K562 (cell line): ENCODE measurements around the gene RTL10. TPM values are rescaled to one million over a fixed set of nuclear protein-coding genes. Genes with fewer than 3 reads are reported as not detected.

Source experiments
- EP400 ChIP-seq: fragments of 450-650 bp; IDR thresholded peaks from 2 replicates; pipeline ENCODE4 v1.6.1; 2017; ENCODE audit warnings: antibody characterized with exemption, mild to moderate bottlenecking, moderate library complexity
- ERF ChIP-seq: fragments of 450-650 bp; formaldehyde crosslinking; IDR thresholded peaks from 2 replicates; pipeline ENCODE4 v1.4.0; 2020; ENCODE audit warnings: mild to moderate bottlenecking, mixed read lengths
- KAT8 ChIP-seq: fragments of 450-650 bp; IDR thresholded peaks from 2 replicates; pipeline ENCODE4 v1.6.1; 2016; ENCODE audit warnings: low read depth, mild to moderate bottlenecking
- KLF16 ChIP-seq: IDR thresholded peaks from 2 replicates; pipeline ENCODE4 v1.6.1; 2016; ENCODE audit warnings: antibody characterized with exemption
- L3MBTL2 ChIP-seq: fragments of 450-650 bp; IDR thresholded peaks from 2 replicates; pipeline ENCODE4 v1.6.1; 2016; ENCODE audit warnings: mild to moderate bottlenecking, moderate library complexity
- MGA ChIP-seq: fragments of 450-650 bp; IDR thresholded peaks from 2 replicates; pipeline ENCODE4 v1.6.1; 2016; ENCODE audit warnings: mild to moderate bottlenecking, moderate library complexity
- RCOR1 ChIP-seq, 2 experiments: IDR thresholded peaks; 2 replicates each; pipeline ENCODE4 v1.6.1; 2012; ENCODE audit warnings: low read depth in 2 of 2, low read length in 2 of 2, borderline replicate concordance in 1 of 2, improper control_type of control experiment in 1 of 2
- SMARCA4 ChIP-seq: fragments of 450-650 bp; IDR thresholded peaks from 2 replicates; pipeline ENCODE4 v1.6.1; 2016
- TEAD2 ChIP-seq: fragments of 450-650 bp; IDR thresholded peaks from 2 replicates; pipeline ENCODE4 v1.6.1; 2016; ENCODE audit warnings: missing genetic modification characterization, control low read depth, missing compliant biosample characterization
- THRB ChIP-seq: fragments of 450-650 bp; formaldehyde crosslinking; conservative IDR thresholded peaks from 2 replicates; pipeline ENCODE4 v1.4.0; 2022; ENCODE audit warnings: mild to moderate bottlenecking, missing genetic modification characterization
- ZBTB12 ChIP-seq: fragments of 250-450 bp; sonication (Bioruptor Pico); IDR thresholded peaks from 2 replicates; pipeline ENCODE4 v1.4.0; 2020
- ZBTB17 ChIP-seq: fragments of 450-650 bp; formaldehyde crosslinking; IDR thresholded peaks from 2 replicates; pipeline ENCODE4 v1.4.0; 2020; ENCODE audit warnings: mild to moderate bottlenecking
- ZNF764 ChIP-seq: fragments of 250-450 bp; sonication (Bioruptor Pico); IDR thresholded peaks from 2 replicates; pipeline ENCODE4 v1.4.0; 2020; ENCODE audit warnings: low read depth, mild to moderate bottlenecking, moderate library complexity
- polyA plus RNA-seq, 8 experiments: library from polyadenylated mRNA; depleted of rRNA in 4 of 8; stranded (reverse) in 5 of 8; unstranded in 3 of 8; fragments of >200 nt; fragmentation: Nextera tagmentation in 2 of 8; fragmentation: Illumina TruSeq in 1 of 8; extraction: Ambion mirVana in 2 of 8; extraction: Trizol in 1 of 8; gene quantifications; 2 replicates each; pipeline versions ENCODE4 v1.2.1 to v1.2.3, GENCODE V29; 2011 to 2014; ENCODE audit warnings: inconsistent platforms in 1 of 8, missing spikeins in 1 of 8
- total RNA-seq, 7 experiments: library from RNA; depleted of rRNA in 6 of 7; stranded (reverse); fragments of >200 nt in 6 of 7; fragmentation: Illumina TruSeq in 2 of 7; extraction: Trizol in 2 of 7; gene quantifications; 2 replicates each; pipeline versions ENCODE4 v1.2.1 to v1.2.3, GENCODE V29; 2011 to 2021; ENCODE audit warnings: low replicate concordance in 1 of 7

Gene RTL10
- total and polyA plus RNA-seq, 9 of the 15 experiments (the other 6 are each of a cell fraction or from before 2014, with no cell fraction given), result 19.8 to 75.5 (median 32.5) TPM

- TF ChIP-seq MGA (no peak), ZBTB17 (no peak), SMARCA4 (peak; percentile 83), EP400 (no peak), THRB (no peak), L3MBTL2 (peak; percentile 46; the same call in 1 of the 2 replicates), ERF (CRISPR knock-in tag) (no peak), ZNF764 (CRISPR knock-in tag) (no peak), ZBTB12 (CRISPR knock-in tag) (no peak), KLF16 (no peak), TEAD2 (peak; percentile 69; the same call in 1 of the 2 replicates), RCOR1 (IDR thresholded peaks at IDR 0.05; ENCODE audit: borderline replicate concordance in 1 of 2, low read depth in 2 of 2, low read length in 2 of 2) (peak in 1 of 2 experiments; percentile 16; a peak in 1 of 4 replicates), KAT8 (no peak; the same call in 1 of the 2 replicates)
Measured at GRCh38 chr22:19827341-19828034, 27.2 kb downstream of the RTL10 start (continued).
